Measurements from ENCODE around the gene TMEM147.

The TMEM147 gene

GRCh38 chr19:35539314-35539713 is 6.1 kb upstream of the TMEM147 start:
- DNase-seq (ENCODE audit: extremely low read depth, insufficient read length) = no peak
- Histone ChIP-seq H3K27me3 (replicated peaks; ENCODE audit: control insufficient read depth, insufficient read depth, low read length) (no peaks in the 10 kb centered on the region), H3K4me3 (replicated peaks; ENCODE audit: low read depth, low read length) (no peak overlapping the region), H3K36me3 (ENCODE audit: control insufficient read depth, insufficient read depth, low read length) (peaks cover 4% of the 10 kb centered on the region)
- TF ChIP-seq CTCF (IDR thresholded peaks at IDR 0.05; ENCODE audit: insufficient read depth, low read length, poor library complexity, severe bottlenecking) = no peak

- DNase-seq (ENCODE audit: extremely low read depth, insufficient read length) = no peak
- Histone ChIP-seq H3K27me3 (replicated peaks; ENCODE audit: control insufficient read depth, insufficient read depth, low read length) (no peaks in the 10 kb centered on the region), H3K36me3 (ENCODE audit: control insufficient read depth, insufficient read depth, low read length) (peaks cover 4% of the 10 kb centered on the region), H3K4me3 (replicated peaks; ENCODE audit: low read depth, low read length) (no peak overlapping the region)
- no peak for TF ChIP-seq CTCF (IDR thresholded peaks at IDR 0.05; ENCODE audit: insufficient read depth, low read length, poor library complexity, severe bottlenecking)
These were observed 5.6 kb upstream of the TMEM147 start for GRCh38 chr19:35539850-35540249.

- Histone ChIP-seq H3K27me3 (replicated peaks; ENCODE audit: control insufficient read depth, insufficient read depth, low read length) (no peaks in the 10 kb centered on the region), H3K36me3 (ENCODE audit: control insufficient read depth, insufficient read depth, low read length) (peaks cover 4% of the 10 kb centered on the region), H3K4me3 (replicated peaks; ENCODE audit: low read depth, low read length) (no peak overlapping the region)
- TF ChIP-seq CTCF (IDR thresholded peaks at IDR 0.05; ENCODE audit: insufficient read depth, low read length, poor library complexity, severe bottlenecking) = no peak
- no peak for DNase-seq (ENCODE audit: extremely low read depth, insufficient read length)
These were observed 5.0 kb upstream of the TMEM147 start for GRCh38 chr19:35540356-35540927.

GRCh38 chr19:35542209-35542608 is 3.2 kb upstream of the TMEM147 start:
- no peak for DNase-seq (ENCODE audit: extremely low read depth, insufficient read length)
- H3K4me3 ChIP-seq (replicated peaks; ENCODE audit: low read depth, low read length) = no peak overlapping the region
- peaks cover 4% of the 10 kb centered on the region for H3K36me3 ChIP-seq (ENCODE audit: control insufficient read depth, insufficient read depth, low read length)
- TF ChIP-seq CTCF (IDR thresholded peaks at IDR 0.05; ENCODE audit: insufficient read depth, low read length, poor library complexity, severe bottlenecking) = no peak
- H3K27me3 ChIP-seq (replicated peaks; ENCODE audit: control insufficient read depth, insufficient read depth, low read length) = no peaks in the 10 kb centered on the region

- H3K27me3 ChIP-seq (replicated peaks; ENCODE audit: control insufficient read depth, insufficient read depth, low read length) = no peaks in the 10 kb centered on the region
- no peak for TF ChIP-seq CTCF (IDR thresholded peaks at IDR 0.05; ENCODE audit: insufficient read depth, low read length, poor library complexity, severe bottlenecking)
- DNase-seq (ENCODE audit: extremely low read depth, insufficient read length) = no peak
- peaks cover 4% of the 10 kb centered on the region for H3K36me3 ChIP-seq (ENCODE audit: control insufficient read depth, insufficient read depth, low read length)
- no peak overlapping the region for H3K4me3 ChIP-seq (replicated peaks; ENCODE audit: low read depth, low read length)
These were observed 1.9 kb upstream of the TMEM147 start for GRCh38 chr19:35543280-35544109.
